HEK293 (cell line): ENCODE results near the gene ME3.
A peak's percentile ranks its signal among the peaks of the same experiment; 100 is the strongest.

Experiments used
- CTCF ChIA-PET: fragments of 350-600 bp; formaldehyde crosslinking; extraction: SDS; loops from one replicate; lab custom pipeline; 2021; ENCODE audit warnings: antibody characterized with exemption; lab: Yijun Ruan, JAX
- POLR2A ChIA-PET: fragments of 300-600 bp; formaldehyde crosslinking; extraction: SDS; loops from one replicate; lab custom pipeline; 2020; ENCODE audit warnings: antibody characterized with exemption, inconsistent platforms; lab: Yijun Ruan, JAX
- H3K27ac ChIP-seq: fragments of 200-500 bp; sonication (Bioruptor generic); 2 replicates; pipeline ENCODE4 v1.5.1; 2014; ENCODE audit warnings: low read depth, low read length, control low read depth, inconsistent platforms; ENCODE audit errors: extremely low read depth
- H3K36me3 ChIP-seq, 2 experiments: fragments of 200-500 bp in 1 of 2; sonication (Bioruptor generic) in 1 of 2; 1 replicate in 1 of 2; 2 replicates in 1 of 2; pipeline ENCODE4 v1.5.1; 2014 to 2017; ENCODE audit warnings: inconsistent platforms in 2 of 2, low read length in 2 of 2; ENCODE audit not compliant: control insufficient read depth in 2 of 2, insufficient read depth in 1 of 2
- H3K4me1 ChIP-seq: fragments of 200-500 bp; sonication (Bioruptor generic); 2 replicates; pipeline ENCODE4 v1.5.1; 2014; ENCODE audit warnings: mild to moderate bottlenecking, low read length, inconsistent platforms; ENCODE audit not compliant: control insufficient read depth, insufficient read depth
- H3K4me3 ChIP-seq: 2 replicates; pipeline ENCODE4 v1.5.1; 2011; ENCODE audit warnings: low read depth, mild to moderate bottlenecking, control low read depth, low read length, moderate library complexity
- H3K9me3 ChIP-seq: fragments of 200-500 bp; sonication (Bioruptor generic); 2 replicates; pipeline ENCODE4 v1.5.1; 2014; ENCODE audit warnings: low read depth, low read length, inconsistent platforms; ENCODE audit not compliant: control insufficient read depth, insufficient read depth
- SCRT2 ChIP-seq: fragments of 450-650 bp; formaldehyde crosslinking; IDR thresholded peaks from 2 replicates; pipeline ENCODE4 v1.5.1; 2016; ENCODE audit warnings: missing biosample characterization, missing genetic modification characterization
- SP7 ChIP-seq: fragments of 450-650 bp; formaldehyde crosslinking; IDR thresholded peaks from 2 replicates; pipeline ENCODE4 v1.5.1; 2016; ENCODE audit warnings: missing biosample characterization, missing genetic modification characterization
- YY2 ChIP-seq: fragments of 450-650 bp; formaldehyde crosslinking; IDR thresholded peaks from 2 replicates; pipeline ENCODE4 v1.5.1; 2016; ENCODE audit warnings: missing biosample characterization, missing genetic modification characterization
- ZBTB48 ChIP-seq: fragments of 450-650 bp; formaldehyde crosslinking; IDR thresholded peaks from 2 replicates; pipeline ENCODE4 v1.5.1; 2016; ENCODE audit warnings: missing biosample characterization, missing genetic modification characterization
- ZFHX2 ChIP-seq: fragments of 450-650 bp; formaldehyde crosslinking; conservative IDR thresholded peaks from 2 replicates; pipeline ENCODE4 v1.5.1; 2016; ENCODE audit warnings: missing biosample characterization, missing genetic modification characterization
- ZNF354C ChIP-seq: fragments of 450-650 bp; formaldehyde crosslinking; IDR thresholded peaks from 2 replicates; pipeline ENCODE4 v1.5.1; 2016; ENCODE audit warnings: missing biosample characterization, missing genetic modification characterization, low read depth, borderline replicate concordance
- ZNF366 ChIP-seq: fragments of 450-650 bp; formaldehyde crosslinking; conservative IDR thresholded peaks from 2 replicates; pipeline ENCODE4 v1.5.1; 2016; ENCODE audit warnings: missing biosample characterization, missing genetic modification characterization
- ZNF394 ChIP-seq: fragments of 450-650 bp; formaldehyde crosslinking; IDR thresholded peaks from 2 replicates; pipeline ENCODE4 v1.5.1; 2016; ENCODE audit warnings: missing biosample characterization, missing genetic modification characterization, mild to moderate bottlenecking, moderate library complexity, borderline replicate concordance
- ZNF510 ChIP-seq: fragments of 450-650 bp; formaldehyde crosslinking; IDR thresholded peaks from 2 replicates; pipeline ENCODE4 v1.5.1; 2018; ENCODE audit warnings: mild to moderate bottlenecking, missing genetic modification characterization, missing biosample characterization; ENCODE audit not compliant: insufficient replicate concordance
- ZNF571 ChIP-seq: fragments of 450-650 bp; formaldehyde crosslinking; IDR thresholded peaks from 2 replicates; pipeline ENCODE4 v1.5.0; 2017; ENCODE audit warnings: missing biosample characterization, missing genetic modification characterization
- ZNF624 ChIP-seq: fragments of 450-650 bp; formaldehyde crosslinking; IDR thresholded peaks from 2 replicates; pipeline ENCODE4 v1.5.1; 2017; ENCODE audit warnings: missing biosample characterization, missing genetic modification characterization
- ZNF707 ChIP-seq: fragments of 450-650 bp; formaldehyde crosslinking; IDR thresholded peaks from 2 replicates; pipeline ENCODE4 v1.5.1; 2016; ENCODE audit warnings: missing biosample characterization, missing genetic modification characterization
- ZNF792 ChIP-seq: fragments of 450-650 bp; formaldehyde crosslinking; IDR thresholded peaks from 2 replicates; pipeline ENCODE4 v1.5.1; 2016; ENCODE audit warnings: missing biosample characterization, missing genetic modification characterization
- ZXDB ChIP-seq: fragments of 450-650 bp; formaldehyde crosslinking; IDR thresholded peaks from 2 replicates; pipeline ENCODE4 v1.5.1; 2016; ENCODE audit warnings: missing biosample characterization, missing genetic modification characterization
- TF ChIP-seq, protein P1 (sequence below): fragments of 450-650 bp; formaldehyde crosslinking; IDR thresholded peaks from 2 replicates; pipeline ENCODE4 v1.5.1; 2017; ENCODE audit warnings: missing biosample characterization, missing genetic modification characterization
- TF ChIP-seq, protein P2 (sequence below): fragments of 450-650 bp; formaldehyde crosslinking; IDR thresholded peaks from 2 replicates; pipeline ENCODE4 v1.5.1; 2016; ENCODE audit warnings: missing biosample characterization, missing genetic modification characterization
- TF ChIP-seq, protein P3 (sequence below): fragments of 450-650 bp; formaldehyde crosslinking; IDR thresholded peaks from 2 replicates; pipeline ENCODE4 v1.5.1; 2016; ENCODE audit warnings: missing biosample characterization, missing genetic modification characterization
- TF ChIP-seq, protein P4 (sequence below): fragments of 450-650 bp; formaldehyde crosslinking; IDR thresholded peaks from 2 replicates; pipeline ENCODE4 v1.5.1; 2016; ENCODE audit warnings: missing biosample characterization, missing genetic modification characterization
- TF ChIP-seq, protein P5 (sequence below): fragments of 450-650 bp; formaldehyde crosslinking; IDR thresholded peaks from 2 replicates; pipeline ENCODE4 v1.5.1; 2016; ENCODE audit warnings: missing biosample characterization, missing genetic modification characterization

ME3 gene

DNA sequence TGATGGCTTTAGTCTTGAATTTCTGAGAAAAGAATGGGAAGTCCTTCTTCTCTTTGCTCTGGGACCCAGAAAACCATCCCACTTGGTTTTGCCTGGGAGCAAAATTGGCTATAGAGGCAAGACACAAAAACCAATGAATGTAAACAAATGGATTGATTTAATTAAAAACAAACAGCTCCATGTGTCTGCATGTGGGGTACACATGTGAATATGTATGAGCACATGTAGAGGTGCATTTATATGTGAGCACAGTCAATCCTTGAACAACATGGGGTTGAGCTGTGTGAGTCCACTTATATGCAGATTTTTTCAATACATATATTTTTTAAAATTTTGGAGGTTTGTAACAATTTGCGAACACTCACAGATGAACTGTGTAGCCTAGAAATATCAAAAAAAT is 210.5 kb downstream of the ME3 start (continued):
- TF ChIP-seq, protein P1, sequence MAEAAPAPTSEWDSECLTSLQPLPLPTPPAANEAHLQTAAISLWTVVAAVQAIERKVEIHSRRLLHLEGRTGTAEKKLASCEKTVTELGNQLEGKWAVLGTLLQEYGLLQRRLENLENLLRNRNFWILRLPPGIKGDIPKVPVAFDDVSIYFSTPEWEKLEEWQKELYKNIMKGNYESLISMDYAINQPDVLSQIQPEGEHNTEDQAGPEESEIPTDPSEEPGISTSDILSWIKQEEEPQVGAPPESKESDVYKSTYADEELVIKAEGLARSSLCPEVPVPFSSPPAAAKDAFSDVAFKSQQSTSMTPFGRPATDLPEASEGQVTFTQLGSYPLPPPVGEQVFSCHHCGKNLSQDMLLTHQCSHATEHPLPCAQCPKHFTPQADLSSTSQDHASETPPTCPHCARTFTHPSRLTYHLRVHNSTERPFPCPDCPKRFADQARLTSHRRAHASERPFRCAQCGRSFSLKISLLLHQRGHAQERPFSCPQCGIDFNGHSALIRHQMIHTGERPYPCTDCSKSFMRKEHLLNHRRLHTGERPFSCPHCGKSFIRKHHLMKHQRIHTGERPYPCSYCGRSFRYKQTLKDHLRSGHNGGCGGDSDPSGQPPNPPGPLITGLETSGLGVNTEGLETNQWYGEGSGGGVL (tag by site-specific recombination): no peak
- TF ChIP-seq ZNF707 (no peak), ZNF624 (tag by site-specific recombination) (no peak)

DNA sequence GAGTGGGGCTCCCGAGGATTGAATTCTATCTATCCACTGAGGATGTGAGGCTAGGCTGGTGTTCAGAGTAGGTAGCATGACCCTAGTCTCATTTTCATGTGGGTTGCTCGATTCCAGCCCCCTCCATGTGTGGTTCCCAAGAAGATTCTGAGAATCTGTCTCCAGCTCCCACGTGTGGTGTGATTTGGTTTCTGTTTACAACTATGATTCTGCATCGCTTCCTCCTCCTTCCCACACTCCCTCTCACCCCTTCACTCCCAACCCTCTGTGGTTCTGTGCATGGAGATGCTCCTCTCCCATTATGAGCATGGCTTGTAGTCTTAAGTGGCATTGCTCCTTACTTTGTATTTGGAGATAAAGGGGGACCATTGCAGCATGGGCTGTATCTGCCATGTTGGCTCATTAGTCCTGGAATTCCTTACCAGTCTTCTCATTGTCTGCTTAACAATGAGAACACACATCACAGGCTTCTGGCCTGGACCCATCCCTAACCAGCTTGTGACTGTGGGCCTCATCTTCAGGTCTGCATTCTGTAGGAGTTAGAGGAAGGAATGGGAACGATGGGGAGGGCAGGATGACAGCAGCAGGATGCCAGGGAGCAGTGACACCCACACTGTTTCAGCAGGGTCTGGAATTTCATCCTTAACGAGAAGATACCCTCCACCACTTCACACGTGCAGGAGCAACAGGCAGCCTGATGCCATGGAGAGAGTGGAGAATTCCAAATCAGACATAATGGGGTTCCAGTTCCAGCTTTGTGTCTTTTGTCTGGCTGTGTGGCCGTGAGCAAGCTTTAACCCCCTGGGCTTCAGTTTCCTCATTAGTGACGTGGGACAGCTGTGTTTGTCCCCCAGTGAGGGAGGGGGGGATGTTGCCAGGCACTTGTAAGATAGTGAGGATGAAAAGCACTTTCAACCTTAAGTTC is 211.7 kb downstream of the ME3 start:
- H3K9me3 ChIP-seq: no peaks in the 10 kb centered on the region
- H3K4me1 ChIP-seq: peaks cover 7% of the 10 kb centered on the region; the same call in 1 of the 2 replicates
- ChIA-PET CTCF (interaction anchor here (0.6 to 3.5 kb wide), 2 partner anchors 148 to 1641 kb away, joined by 5 to 21 read pairs; no protein-coding TSS in a partner anchor), POLR2A (interaction anchor here (0.6 to 2.2 kb wide), 10 partner anchors 8 to 169 kb away, joined by 3 to 8 read pairs (median 4); no protein-coding TSS in a partner anchor)
- H3K4me3 ChIP-seq: no peak overlapping the region
- TF ChIP-seq SCRT2: peak; percentile 37; the same call in 1 of the 2 replicates
- no peak for TF ChIP-seq ZNF354C
- 0 out of 2 replicates have a peak, but pooled peaks have one; percentile 47 for TF ChIP-seq ZFHX2
- no peak for TF ChIP-seq YY2 (tag by site-specific recombination)
- TF ChIP-seq ZNF571 (tag by site-specific recombination): no peak
- TF ChIP-seq ZNF510 (tag by site-specific recombination): no peak
- H3K36me3 ChIP-seq: no peaks in the 10 kb centered on the region
- peak overlapping the region; percentile 47; the same call in 1 of the 2 replicates for H3K27ac ChIP-seq

DNA sequence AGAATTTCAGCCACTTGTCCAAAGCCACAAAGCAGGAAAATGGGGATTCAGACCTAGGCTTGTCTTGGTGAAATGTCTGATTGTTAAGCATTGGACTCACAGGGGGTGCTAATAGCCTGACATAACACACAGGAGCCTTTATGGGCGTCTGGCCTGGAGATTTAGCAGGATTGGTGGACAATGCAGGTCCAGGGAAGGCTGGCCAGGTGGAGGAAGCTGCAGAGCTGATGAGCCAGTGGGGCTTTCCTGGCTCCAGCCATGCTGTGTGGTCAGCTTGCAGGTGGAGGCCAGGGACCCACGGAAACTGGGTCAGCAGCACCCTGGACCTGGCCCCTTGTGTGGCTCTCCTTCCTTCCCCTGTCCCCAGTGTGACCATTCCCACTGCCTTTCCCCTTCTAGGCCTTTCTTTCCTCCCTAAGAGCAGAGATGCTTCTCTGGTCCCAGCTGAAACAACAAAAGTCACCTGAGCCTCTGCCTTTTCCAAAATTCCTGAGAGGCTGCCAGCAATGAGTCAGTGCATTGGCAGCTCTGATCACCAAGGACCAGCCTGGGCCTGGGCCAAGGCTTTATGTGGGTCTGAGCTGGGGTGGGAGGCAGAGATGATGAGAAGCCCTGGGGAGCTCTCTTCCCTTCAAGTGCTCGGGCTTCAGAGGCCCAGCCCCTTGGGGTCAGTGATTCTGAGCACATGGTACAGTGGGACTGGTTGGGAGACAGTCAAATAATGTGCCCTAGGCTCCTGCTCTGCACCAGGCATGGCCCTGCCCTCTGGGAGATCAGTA is 212.5 kb downstream of the ME3 start:
- Histone ChIP-seq H3K4me3 (no peak overlapping the region), H3K9me3 (no peaks in the 10 kb centered on the region), H3K27ac (peak overlapping the region; percentile 47; the same call in 1 of the 2 replicates), H3K36me3 (no peaks in the 10 kb centered on the region), H3K4me1 (peaks cover 7% of the 10 kb centered on the region; the same call in 1 of the 2 replicates)
- ChIA-PET CTCF (interaction anchor here (0.7 to 3.5 kb wide), 4 partner anchors 56 to 149 kb away, joined by 3 to 21 read pairs (median 3); no protein-coding TSS in a partner anchor), POLR2A (interaction anchor here (0.5 to 2.2 kb wide), 11 partner anchors 9 to 168 kb away, joined by 3 to 8 read pairs (median 4); no protein-coding TSS in a partner anchor)
- TF ChIP-seq ZNF394 (tag by site-specific recombination): peak; percentile 13; the same call in 1 of the 2 replicates
- TF ChIP-seq, protein P2, sequence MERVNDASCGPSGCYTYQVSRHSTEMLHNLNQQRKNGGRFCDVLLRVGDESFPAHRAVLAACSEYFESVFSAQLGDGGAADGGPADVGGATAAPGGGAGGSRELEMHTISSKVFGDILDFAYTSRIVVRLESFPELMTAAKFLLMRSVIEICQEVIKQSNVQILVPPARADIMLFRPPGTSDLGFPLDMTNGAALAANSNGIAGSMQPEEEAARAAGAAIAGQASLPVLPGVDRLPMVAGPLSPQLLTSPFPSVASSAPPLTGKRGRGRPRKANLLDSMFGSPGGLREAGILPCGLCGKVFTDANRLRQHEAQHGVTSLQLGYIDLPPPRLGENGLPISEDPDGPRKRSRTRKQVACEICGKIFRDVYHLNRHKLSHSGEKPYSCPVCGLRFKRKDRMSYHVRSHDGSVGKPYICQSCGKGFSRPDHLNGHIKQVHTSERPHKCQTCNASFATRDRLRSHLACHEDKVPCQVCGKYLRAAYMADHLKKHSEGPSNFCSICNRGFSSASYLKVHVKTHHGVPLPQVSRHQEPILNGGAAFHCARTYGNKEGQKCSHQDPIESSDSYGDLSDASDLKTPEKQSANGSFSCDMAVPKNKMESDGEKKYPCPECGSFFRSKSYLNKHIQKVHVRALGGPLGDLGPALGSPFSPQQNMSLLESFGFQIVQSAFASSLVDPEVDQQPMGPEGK (tag by site-specific recombination): 0 out of 2 replicates have a peak, but pooled peaks have one; percentile 37
- no peak for TF ChIP-seq ZNF792 (tag by site-specific recombination)
- peak; percentile 34; the same call in 1 of the 2 replicates for TF ChIP-seq ZBTB48 (tag by site-specific recombination)
- TF ChIP-seq, protein P3, sequence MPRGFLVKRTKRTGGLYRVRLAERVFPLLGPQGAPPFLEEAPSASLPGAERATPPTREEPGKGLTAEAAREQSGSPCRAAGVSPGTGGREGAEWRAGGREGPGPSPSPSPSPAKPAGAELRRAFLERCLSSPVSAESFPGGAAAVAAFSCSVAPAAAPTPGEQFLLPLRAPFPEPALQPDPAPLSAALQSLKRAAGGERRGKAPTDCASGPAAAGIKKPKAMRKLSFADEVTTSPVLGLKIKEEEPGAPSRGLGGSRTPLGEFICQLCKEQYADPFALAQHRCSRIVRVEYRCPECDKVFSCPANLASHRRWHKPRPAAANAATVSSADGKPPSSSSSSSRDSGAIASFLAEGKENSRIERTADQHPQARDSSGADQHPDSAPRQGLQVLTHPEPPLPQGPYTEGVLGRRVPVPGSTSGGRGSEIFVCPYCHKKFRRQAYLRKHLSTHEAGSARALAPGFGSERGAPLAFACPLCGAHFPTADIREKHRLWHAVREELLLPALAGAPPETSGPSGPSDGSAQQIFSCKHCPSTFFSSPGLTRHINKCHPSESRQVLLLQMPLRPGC (tag by site-specific recombination): peak; percentile 70; the same call in 1 of the 2 replicates
- peak; percentile 48; the same call in 1 of the 2 replicates for TF ChIP-seq ZXDB (tag by site-specific recombination)
- peak; percentile 81 for TF ChIP-seq ZNF366
- TF ChIP-seq, protein P4, sequence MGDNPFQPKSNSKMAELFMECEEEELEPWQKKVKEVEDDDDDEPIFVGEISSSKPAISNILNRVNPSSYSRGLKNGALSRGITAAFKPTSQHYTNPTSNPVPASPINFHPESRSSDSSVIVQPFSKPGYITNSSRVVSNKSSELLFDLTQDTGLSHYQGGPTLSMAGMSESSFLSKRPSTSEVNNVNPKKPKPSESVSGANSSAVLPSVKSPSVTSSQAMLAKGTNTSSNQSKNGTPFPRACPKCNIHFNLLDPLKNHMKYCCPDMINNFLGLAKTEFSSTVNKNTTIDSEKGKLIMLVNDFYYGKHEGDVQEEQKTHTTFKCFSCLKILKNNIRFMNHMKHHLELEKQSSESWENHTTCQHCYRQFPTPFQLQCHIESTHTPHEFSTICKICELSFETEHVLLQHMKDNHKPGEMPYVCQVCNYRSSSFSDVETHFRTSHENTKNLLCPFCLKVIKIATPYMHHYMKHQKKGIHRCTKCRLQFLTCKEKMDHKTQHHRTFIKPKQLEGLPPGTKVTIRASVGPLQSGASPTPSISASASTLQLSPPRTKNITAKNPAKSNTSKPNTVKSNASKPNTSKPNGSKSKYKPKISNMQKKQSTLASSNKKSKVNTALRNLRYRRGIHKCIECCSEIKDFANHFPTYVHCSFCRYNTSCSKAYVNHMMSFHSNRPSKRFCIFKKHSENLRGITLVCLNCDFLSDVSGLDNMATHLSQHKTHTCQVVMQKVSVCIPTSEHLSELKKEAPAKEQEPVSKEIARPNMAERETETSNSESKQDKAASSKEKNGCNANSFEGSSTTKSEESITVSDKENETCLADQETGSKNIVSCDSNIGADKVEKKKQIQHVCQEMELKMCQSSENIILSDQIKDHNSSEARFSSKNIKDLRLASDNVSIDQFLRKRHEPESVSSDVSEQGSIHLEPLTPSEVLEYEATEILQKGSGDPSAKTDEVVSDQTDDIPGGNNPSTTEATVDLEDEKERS (tag by site-specific recombination): no peak
- TF ChIP-seq, protein P5, sequence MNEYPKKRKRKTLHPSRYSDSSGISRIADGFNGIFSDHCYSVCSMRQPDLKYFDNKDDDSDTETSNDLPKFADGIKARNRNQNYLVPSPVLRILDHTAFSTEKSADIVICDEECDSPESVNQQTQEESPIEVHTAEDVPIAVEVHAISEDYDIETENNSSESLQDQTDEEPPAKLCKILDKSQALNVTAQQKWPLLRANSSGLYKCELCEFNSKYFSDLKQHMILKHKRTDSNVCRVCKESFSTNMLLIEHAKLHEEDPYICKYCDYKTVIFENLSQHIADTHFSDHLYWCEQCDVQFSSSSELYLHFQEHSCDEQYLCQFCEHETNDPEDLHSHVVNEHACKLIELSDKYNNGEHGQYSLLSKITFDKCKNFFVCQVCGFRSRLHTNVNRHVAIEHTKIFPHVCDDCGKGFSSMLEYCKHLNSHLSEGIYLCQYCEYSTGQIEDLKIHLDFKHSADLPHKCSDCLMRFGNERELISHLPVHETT: peak; percentile 60; the same call in 1 of the 2 replicates
- TF ChIP-seq SP7 (tag by site-specific recombination): peak; percentile 44; the same call in 1 of the 2 replicates
